ENCODE data around the gene SLC35F3. TPM values are rescaled to one million over a fixed set of nuclear protein-coding genes. Genes with fewer than 3 reads are reported as not detected.

Gene SLC35F3
- polyA plus RNA-seq, 3 donors, result 0.42 to 0.80 (median 0.61) TPM

GRCh38 chr1:233957691-233958090, 53.2 kb downstream of the SLC35F3 start:
- DNase-seq (ENCODE audit: extremely low read depth in 1 of 11, low read depth in 9 of 11, low spot score in 4 of 11), result no peak

- DNase-seq (ENCODE audit: extremely low read depth in 1 of 11, low read depth in 9 of 11, low spot score in 4 of 11), result peak in 1 of 11 donors; percentile 20
Measured at GRCh38 chr1:233959102-233959501, 54.6 kb downstream of the SLC35F3 start.

- DNase-seq (ENCODE audit: extremely low read depth in 1 of 11, low read depth in 9 of 11, low spot score in 4 of 11), result no peak
Measured at GRCh38 chr1:233959971-233960370, 55.5 kb downstream of the SLC35F3 start.

- DNase-seq (ENCODE audit: extremely low read depth in 1 of 11, low read depth in 9 of 11, low spot score in 4 of 11), result no peak
Measured at GRCh38 chr1:233960386-233960785, 55.9 kb downstream of the SLC35F3 start.

- DNase-seq (ENCODE audit: extremely low read depth in 1 of 11, low read depth in 9 of 11, low spot score in 4 of 11), result no peak
Measured at GRCh38 chr1:233962878-233963277, 58.4 kb downstream of the SLC35F3 start.

- DNase-seq (ENCODE audit: extremely low read depth in 1 of 11, low read depth in 9 of 11, low spot score in 4 of 11), result no peak
Measured at GRCh38 chr1:233965856-233966255, 61.4 kb downstream of the SLC35F3 start.

GRCh38 chr1:233971753-233972152, 67.3 kb downstream of the SLC35F3 start:
- no peak for DNase-seq (ENCODE audit: extremely low read depth in 1 of 11, low read depth in 9 of 11, low spot score in 4 of 11)

GRCh38 chr1:233972563-233972950, 68.1 kb downstream of the SLC35F3 start:
- no peak for DNase-seq (ENCODE audit: extremely low read depth in 1 of 11, low read depth in 9 of 11, low spot score in 4 of 11)

- no peak for DNase-seq (ENCODE audit: extremely low read depth in 1 of 11, low read depth in 9 of 11, low spot score in 4 of 11)
Measured at GRCh38 chr1:233972951-233973635, 68.6 kb downstream of the SLC35F3 start.

- no peak for DNase-seq (ENCODE audit: extremely low read depth in 1 of 11, low read depth in 9 of 11, low spot score in 4 of 11)
Measured at GRCh38 chr1:233975486-233975885, 71.0 kb downstream of the SLC35F3 start.

GRCh38 chr1:233981042-233981675, 76.7 kb downstream of the SLC35F3 start:
- no peak for DNase-seq (ENCODE audit: extremely low read depth in 1 of 11, low read depth in 9 of 11, low spot score in 4 of 11)

- DNase-seq (ENCODE audit: extremely low read depth in 1 of 11, low read depth in 9 of 11, low spot score in 4 of 11), result no peak
Measured at GRCh38 chr1:233982827-233983518, 78.5 kb downstream of the SLC35F3 start.

GRCh38 chr1:233983811-233984210, 79.3 kb downstream of the SLC35F3 start:
- no peak for DNase-seq (ENCODE audit: extremely low read depth in 1 of 11, low read depth in 9 of 11, low spot score in 4 of 11)

GRCh38 chr1:233988963-233989696, 84.7 kb downstream of the SLC35F3 start:
- no peak for DNase-seq (ENCODE audit: extremely low read depth in 1 of 11, low read depth in 9 of 11, low spot score in 4 of 11)

- no peak for DNase-seq (ENCODE audit: extremely low read depth in 1 of 11, low read depth in 9 of 11, low spot score in 4 of 11)
Measured at GRCh38 chr1:233990486-233990885, 86.0 kb downstream of the SLC35F3 start.

GRCh38 chr1:233993651-233994050, 89.2 kb downstream of the SLC35F3 start:
- no peak for DNase-seq (ENCODE audit: extremely low read depth in 1 of 11, low read depth in 9 of 11, low spot score in 4 of 11)

GRCh38 chr1:233994112-233994511, 89.6 kb downstream of the SLC35F3 start:
- DNase-seq (ENCODE audit: extremely low read depth in 1 of 11, low read depth in 9 of 11, low spot score in 4 of 11), result no peak

- DNase-seq (ENCODE audit: extremely low read depth in 1 of 11, low read depth in 9 of 11, low spot score in 4 of 11), result no peak
Measured at GRCh38 chr1:233998456-233998855, 94.0 kb downstream of the SLC35F3 start.

- DNase-seq (ENCODE audit: extremely low read depth in 1 of 11, low read depth in 9 of 11, low spot score in 4 of 11), result no peak
Measured at GRCh38 chr1:233998891-233999290, 94.4 kb downstream of the SLC35F3 start.
